ES-I3 (cell line): ENCODE measurements around the gene SLC47A2.

Experiments
- H3K36me3 ChIP-seq: 2 replicates; pipeline ENCODE4 v1.6.1; 2013; ENCODE audit warnings: mild to moderate bottlenecking, low read length, control low read depth, moderate library complexity; ENCODE audit not compliant: insufficient read depth
- H3K4me1 ChIP-seq: 2 replicates; pipeline ENCODE4 v1.6.1; 2013; ENCODE audit warnings: mild to moderate bottlenecking, control low read depth, low read length; ENCODE audit not compliant: insufficient read depth
- H3K9ac ChIP-seq: 2 replicates; pipeline ENCODE4 v1.6.1; 2013; ENCODE audit warnings: low read depth, mild to moderate bottlenecking, low read length, moderate library complexity
- H3K9me3 ChIP-seq: 2 replicates; pipeline ENCODE4 v1.6.1; 2013; ENCODE audit warnings: mild to moderate bottlenecking, low read length, moderate library complexity; ENCODE audit not compliant: control insufficient read depth, insufficient read depth

SLC47A2 gene

DNA sequence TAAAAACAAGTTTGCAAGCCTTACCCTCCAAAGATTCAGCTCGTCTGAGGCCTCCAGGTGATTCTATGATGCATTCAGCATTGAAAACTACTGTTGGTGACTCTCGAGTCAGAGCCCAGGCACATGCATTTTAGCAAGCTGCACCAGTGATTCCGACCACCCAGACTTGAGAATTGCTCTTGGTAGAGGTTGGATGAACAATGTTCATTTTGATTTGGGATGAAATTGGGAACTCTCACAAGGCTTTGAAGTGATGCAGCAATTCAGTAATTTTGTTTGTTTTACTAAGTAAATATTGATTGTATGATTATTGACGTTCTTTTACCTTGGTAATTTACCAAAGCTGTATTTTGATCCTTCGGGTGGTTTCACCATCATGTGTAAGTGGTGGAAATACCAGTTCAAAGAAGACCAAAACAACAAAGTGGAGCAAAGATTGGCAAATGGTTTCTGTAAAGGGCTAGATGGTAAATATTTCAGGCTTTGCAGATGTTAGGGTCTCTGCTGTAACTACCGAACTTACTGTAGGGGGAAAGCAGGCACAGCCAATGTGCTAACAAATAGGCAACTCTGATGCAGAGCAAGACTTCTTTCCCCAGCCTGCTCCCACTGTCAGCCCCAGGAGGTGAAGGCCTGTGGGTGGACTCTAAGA, 56.0 kb downstream of the SLC47A2 start:
- Histone ChIP-seq H3K4me1 (peaks cover 11% of the 10 kb centered on the region; the same call in 1 of the 2 replicates), H3K36me3 (peaks cover 42% of the 10 kb centered on the region), H3K9me3 (no peaks in the 10 kb centered on the region), H3K9ac (no peak overlapping the region)

DNA sequence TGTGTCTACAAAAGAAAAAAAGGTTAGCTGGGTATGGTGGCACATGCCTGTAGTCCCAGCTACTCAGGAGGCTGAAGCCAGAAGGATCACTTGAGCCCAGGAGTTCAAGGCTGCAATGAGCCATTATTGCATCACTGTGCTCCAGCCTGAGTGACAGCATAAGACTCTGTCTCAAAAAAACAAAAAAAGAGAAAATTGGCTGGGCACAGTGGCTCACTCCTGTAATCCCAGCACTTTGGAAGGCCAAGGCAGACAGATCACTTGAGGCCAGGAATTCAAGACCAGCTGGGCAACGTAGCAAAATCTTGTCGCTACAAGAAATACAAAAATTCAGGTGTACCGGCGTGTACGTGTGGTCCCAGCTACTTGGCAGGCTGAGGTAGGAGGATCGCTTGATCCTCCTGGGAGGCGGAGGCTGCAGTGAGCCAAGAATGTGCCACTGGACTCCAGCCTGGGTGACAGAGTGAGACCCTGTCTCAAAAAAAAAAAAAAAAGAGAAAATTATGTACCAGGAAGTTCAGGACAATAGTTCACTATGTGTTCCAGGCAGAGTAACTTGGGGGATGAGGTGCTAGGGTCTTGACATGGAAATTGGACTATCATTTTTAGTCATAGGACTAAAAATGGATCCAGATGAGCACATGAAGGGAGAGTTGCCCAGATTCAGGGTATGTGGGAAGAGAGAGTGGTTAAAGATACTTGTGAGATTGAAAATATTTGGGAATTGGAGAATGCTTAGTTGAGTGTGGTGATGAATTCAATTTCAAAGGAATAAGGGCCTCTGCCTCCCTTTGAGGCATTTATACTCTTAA, 56.8 kb downstream of the SLC47A2 start:
- no peaks in the 10 kb centered on the region for H3K9me3 ChIP-seq
- H3K36me3 ChIP-seq = peaks cover 44% of the 10 kb centered on the region
- H3K9ac ChIP-seq = no peak overlapping the region
- H3K4me1 ChIP-seq = peaks cover 11% of the 10 kb centered on the region; the same call in 1 of the 2 replicates

DNA sequence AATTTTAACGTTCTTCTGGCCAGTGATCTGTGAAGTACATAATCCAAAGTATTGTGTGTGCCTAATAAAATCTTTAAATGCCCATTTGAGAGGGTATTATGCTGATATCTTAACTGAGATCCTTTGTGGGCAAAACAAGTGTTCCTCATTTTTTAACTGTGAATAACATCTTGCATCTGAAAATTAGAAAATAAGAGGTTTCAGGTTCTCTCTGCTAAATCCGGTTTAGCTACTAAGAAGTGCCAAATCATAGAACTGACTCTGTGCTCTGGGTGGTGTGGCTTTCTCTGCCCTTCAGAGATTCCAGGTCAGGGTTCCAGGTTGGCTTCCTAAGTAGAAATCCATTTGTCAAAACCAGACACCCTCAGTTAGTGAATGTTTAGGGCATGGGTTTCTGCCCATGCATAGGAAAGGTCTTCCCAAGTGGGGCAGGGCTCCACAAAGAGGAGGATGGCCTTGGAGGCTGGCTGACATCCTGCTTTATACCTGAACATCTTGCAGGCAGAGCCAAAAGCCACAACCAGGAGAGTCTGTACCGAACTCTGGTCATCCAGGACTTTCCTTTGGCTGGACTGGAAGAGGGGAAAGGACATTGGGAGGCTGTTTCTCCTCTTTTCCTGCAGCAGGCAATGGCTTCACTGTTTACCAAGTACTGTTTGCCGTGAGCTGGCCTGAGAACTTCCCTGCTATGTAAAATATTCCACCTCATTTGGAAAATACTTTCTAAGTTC, 59.4 kb downstream of the SLC47A2 start:
- Histone ChIP-seq H3K9ac (no peak overlapping the region), H3K36me3 (peaks cover 34% of the 10 kb centered on the region), H3K9me3 (no peaks in the 10 kb centered on the region; the same call in 1 of the 2 replicates), H3K4me1 (no peaks in the 10 kb centered on the region)

DNA sequence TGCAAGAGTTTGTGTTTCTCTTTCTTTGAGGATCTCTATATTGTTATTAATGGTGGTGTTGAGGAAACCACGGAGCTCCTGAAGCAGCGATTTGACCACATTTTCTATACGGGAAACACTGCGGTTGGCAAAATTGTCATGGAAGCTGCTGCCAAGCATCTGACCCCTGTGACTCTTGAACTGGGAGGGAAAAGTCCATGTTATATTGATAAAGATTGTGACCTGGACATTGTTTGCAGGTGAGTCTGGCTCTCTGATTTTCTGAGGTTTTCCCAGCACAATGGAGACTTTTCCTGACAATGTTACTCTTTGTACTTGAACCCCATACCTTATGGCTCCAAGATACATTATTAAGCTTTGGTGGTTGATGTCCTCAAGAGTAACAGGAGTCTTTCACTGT, 60.0 kb downstream of the SLC47A2 start:
- Histone ChIP-seq H3K36me3 (peaks cover 34% of the 10 kb centered on the region), H3K4me1 (no peaks in the 10 kb centered on the region), H3K9me3 (no peaks in the 10 kb centered on the region; the same call in 1 of the 2 replicates), H3K9ac (no peak overlapping the region)

DNA sequence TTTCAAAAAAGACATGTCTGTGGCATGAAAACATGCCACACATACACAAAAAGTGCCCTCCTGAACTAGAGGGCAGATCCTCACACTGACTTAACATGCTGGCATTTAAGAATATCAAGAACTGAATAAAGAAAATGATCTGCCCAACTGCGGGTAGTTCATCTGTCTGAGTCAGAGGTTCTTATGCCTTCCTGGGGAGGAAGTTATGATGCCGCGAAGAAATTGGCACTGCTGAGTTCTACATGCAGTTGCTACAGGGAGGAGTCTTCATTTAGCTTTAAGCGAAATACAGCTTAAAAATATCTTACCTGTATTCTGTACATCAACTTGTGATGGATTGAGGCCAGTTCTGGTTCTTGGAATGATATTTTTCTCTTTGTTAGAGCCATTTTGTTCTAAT, 61.5 kb downstream of the SLC47A2 start:
- Histone ChIP-seq H3K9ac (no peak overlapping the region), H3K36me3 (peaks cover 26% of the 10 kb centered on the region), H3K4me1 (no peaks in the 10 kb centered on the region), H3K9me3 (no peaks in the 10 kb centered on the region; the same call in 1 of the 2 replicates)

DNA sequence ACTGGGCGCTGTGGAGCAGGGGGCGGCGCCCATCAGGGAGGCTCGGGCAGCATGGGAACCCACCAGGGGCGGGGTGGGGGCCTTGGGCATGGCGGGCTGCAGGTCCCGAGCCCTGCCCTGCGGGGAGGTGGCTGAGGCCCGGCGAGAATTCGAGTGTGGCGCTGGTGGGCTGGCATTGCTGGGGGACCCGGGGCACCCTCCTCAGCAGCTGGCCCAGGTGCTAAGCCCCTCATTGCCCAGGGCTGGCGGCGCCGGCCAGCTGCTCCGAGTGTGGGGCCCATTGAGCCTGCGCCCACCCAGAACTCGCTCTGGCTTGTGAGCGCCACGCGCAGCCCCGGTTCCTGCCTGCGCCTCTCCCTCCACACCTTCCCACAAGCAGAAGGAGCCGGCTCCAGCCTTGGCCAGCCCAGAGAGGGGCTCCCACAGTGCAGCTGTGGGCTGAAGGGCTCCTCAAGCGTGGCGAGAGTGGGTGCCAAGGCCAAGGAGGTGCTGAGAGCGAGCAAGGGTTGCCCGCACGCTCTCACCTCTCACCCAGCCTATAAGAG, 62.0 kb downstream of the SLC47A2 start:
- no peaks in the 10 kb centered on the region; the same call in 1 of the 2 replicates for H3K9me3 ChIP-seq
- H3K4me1 ChIP-seq = no peaks in the 10 kb centered on the region
- H3K36me3 ChIP-seq = peaks cover 24% of the 10 kb centered on the region
- H3K9ac ChIP-seq = no peak overlapping the region

DNA sequence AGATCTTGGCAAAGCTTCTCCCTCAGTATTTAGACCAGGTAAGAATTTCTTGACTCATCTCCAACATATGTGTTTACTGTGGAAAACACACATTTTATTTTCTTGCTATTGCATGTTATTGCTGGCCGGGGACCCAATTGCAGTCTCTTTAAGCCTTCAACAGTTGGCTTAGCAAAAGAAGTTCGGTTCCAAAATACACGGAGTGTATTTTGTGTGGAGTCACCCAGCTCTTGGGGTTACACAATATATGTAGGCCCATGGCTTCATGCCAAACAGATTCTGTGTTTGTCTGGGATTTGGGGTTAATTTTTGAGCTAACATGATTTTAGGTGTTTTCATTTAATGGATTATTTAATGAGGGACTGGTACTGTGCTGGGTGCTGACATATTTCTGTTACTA, 63.8 kb downstream of the SLC47A2 start:
- Histone ChIP-seq H3K9ac (no peak overlapping the region), H3K36me3 (peaks cover 24% of the 10 kb centered on the region), H3K9me3 (no peaks in the 10 kb centered on the region; the same call in 1 of the 2 replicates), H3K4me1 (no peaks in the 10 kb centered on the region; the same call in 1 of the 2 replicates)

DNA sequence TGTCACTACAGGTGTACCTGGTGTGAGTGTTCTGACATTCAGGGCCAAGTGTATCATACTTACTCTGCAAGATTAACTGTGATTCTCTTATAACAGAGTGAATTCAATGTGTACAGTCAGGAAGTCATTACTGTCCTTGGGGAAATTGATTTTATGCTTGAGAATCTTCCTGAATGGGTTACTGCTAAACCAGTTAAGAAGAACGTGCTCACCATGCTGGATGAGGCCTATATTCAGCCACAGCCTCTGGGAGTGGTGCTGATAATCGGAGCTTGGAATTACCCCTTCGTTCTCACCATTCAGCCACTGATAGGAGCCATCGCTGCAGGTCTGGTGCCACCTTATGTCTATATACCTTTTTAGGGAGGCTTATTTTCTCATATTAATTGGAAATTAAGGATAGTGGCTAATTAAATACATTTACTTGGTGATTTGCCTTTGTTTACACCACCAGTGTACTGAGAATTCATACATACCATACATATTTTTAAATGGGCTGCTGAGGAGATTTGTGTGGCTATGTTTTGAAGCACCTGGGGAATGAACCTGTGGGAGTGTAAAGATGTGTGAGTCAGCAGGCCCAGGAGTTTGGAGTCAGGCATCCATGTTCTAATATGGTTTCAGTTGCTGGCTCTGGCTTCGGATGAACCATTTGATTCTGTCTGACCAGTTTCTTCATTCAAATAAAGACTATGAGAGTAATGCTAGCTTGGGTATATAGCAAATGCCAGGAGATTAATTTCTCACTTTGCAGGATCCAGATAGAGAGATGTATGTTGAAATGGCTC, 64.7 kb downstream of the SLC47A2 start:
- Histone ChIP-seq H3K9ac (no peak overlapping the region), H3K4me1 (peaks cover 9% of the 10 kb centered on the region), H3K9me3 (no peaks in the 10 kb centered on the region; the same call in 1 of the 2 replicates), H3K36me3 (peaks cover 18% of the 10 kb centered on the region; the same call in 1 of the 2 replicates)

DNA sequence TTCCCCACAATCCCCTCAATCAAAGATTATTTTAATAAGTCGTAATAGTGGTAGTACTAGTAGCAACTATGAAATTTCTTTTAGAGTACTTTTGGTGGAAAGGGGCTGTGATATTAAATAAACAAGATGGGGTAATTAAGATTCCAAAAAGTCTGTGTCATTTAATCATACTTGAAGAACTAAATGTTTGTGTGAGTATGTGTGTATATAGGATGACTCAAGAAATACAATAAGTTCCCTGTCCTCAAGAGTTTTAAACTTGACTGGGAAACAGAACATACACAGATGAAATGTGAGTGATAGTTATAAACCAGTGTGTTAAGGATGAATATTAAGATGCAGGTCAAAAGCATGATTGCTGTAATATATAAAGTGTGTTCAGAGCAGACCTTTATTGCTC, 65.6 kb downstream of the SLC47A2 start:
- H3K9me3 ChIP-seq = no peaks in the 10 kb centered on the region; the same call in 1 of the 2 replicates
- peaks cover 13% of the 10 kb centered on the region; the same call in 1 of the 2 replicates for H3K36me3 ChIP-seq
- peaks cover 16% of the 10 kb centered on the region for H3K4me1 ChIP-seq
- H3K9ac ChIP-seq = no peak overlapping the region

DNA sequence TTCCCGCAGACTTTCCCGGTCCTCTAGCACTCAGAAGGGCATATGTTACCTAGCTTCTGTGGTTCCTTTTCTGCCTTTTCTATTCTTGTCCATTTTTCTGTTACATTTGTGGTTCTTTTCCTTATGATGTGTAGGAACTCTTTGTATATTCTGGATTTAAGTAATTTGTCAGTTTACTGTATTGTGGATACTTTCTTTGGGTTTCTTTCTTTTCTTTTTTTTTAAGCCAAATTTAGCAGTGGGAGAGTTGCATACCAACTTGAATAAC, 67.2 kb downstream of the SLC47A2 start:
- H3K36me3 ChIP-seq = 0 out of 2 replicates have a peak, but pooled peaks cover 4% of the 10 kb centered on the region
- peak overlapping the region; percentile 99 for H3K9ac ChIP-seq
- H3K9me3 ChIP-seq = no peaks in the 10 kb centered on the region
- H3K4me1 ChIP-seq = peaks cover 20% of the 10 kb centered on the region

DNA sequence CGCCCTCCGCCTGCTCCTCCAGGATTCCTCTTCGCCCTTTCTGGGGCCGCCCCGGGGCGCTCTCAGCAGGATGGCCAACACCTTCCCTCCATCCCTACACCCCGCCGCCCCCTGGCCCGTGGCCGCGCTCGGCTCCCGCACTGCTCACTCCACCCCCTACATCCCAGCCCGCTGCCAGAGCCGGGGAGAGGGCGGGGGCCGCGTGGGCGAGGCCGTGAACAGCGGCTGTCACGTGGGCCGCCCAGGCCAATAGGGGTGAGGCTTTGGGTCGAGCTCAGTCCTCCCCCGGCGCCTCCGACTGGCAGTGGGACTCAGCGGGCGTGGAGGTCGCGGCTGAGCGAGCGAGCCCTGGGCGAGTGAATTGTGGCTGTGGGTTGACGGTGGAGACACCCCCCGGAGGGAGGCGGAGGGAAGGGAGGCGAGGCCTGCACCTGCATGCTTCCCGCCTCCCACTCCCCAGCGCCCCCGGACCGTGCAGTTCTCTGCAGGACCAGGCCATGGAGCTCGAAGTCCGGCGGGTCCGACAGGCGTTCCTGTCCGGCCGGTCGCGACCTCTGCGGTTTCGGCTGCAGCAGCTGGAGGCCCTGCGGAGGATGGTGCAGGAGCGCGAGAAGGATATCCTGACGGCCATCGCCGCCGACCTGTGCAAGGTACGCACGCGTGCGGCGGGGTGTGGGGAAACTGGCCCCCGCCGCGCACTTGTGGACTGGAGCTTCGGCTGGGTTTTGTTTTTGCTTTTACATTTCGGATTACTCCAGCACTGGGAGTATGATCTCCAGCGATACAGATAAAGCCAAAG, 67.7 kb downstream of the SLC47A2 start, which contains the start of gene ALDH3A2:
Gene ALDH3A2 (plus strand): TSS at position 277 of the 799 bp plus-strand sequence. CDS start 221 bp downstream, at position 498.
- H3K36me3 ChIP-seq = 0 out of 2 replicates have a peak, but pooled peaks cover 4% of the 10 kb centered on the region
- no peaks in the 10 kb centered on the region for H3K9me3 ChIP-seq
- H3K9ac ChIP-seq = peak within 1 kb of the TSS; percentile 99
- H3K4me1 ChIP-seq = peaks cover 21% of the 10 kb centered on the region

DNA sequence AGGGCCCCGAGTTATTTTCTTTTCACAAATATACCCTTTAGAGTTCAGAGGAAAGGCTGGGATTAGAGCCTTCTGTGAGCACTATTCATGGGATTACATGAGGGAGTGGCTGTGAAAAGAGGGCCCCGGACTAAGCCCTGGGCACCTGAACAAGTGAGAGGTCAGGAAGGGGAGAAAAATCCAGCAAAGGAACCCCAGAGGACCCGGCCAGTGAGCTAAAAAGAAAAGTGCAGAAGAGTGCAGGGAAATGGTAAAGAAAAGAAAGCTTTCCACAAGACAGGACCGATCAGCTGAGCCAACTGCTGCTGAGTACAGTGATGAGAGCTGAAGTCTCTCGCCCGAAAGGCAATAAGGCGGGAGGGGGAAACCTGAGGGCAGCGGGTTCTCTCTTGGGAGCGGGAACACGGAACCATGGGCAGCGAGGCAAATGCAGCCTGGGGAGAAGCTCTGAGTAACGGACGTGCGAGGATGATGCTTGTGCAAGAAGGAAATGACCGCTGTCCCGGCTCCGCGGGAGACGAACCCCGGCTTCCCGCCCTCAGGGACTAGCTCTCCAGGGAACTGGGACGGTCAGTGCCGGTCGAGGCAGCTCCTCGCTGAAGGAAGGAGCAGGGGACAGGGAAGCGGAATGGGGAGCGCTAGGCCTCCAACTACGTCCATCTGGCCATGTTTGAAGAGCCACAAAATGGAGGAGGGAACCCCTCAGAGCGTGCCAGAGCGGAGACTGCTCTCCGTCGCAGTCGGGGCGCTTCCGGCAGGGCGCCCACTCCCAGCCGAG, 68.5 kb downstream of the SLC47A2 start:
- Histone ChIP-seq H3K9ac (peak overlapping the region; percentile 99), H3K36me3 (0 out of 2 replicates have a peak, but pooled peaks cover 4% of the 10 kb centered on the region), H3K4me1 (peaks cover 29% of the 10 kb centered on the region), H3K9me3 (no peaks in the 10 kb centered on the region)
